PC-9 (cell line): ENCODE results near the gene GLMN. TPM values are rescaled to one million over a fixed set of nuclear protein-coding genes. Genes with fewer than 3 reads are reported as not detected.
A peak's percentile ranks its signal among the peaks of the same experiment; 100 is the strongest.

ENCODE experiments used
- Bru-seq: library from RNA; stranded (reverse); fragments of 400-500 nt; gene quantifications from one replicate; lab custom pipeline; 2021; lab: Mats Ljungman, UMichigan
- BruChase-seq, 2 experiments: library from RNA; stranded (reverse); fragments of 400-500 nt; gene quantifications; one replicate each; lab custom pipeline; 2021; lab: Mats Ljungman, UMichigan
- BruUV-seq: library from RNA; stranded (reverse); fragments of 400-500 nt; replicated peaks from 2 replicates; lab custom pipeline; 2021; lab: Mats Ljungman, UMichigan
- CTCF ChIA-PET: fragments of 300-600 bp; sonication (Branson Sonifier 250); formaldehyde crosslinking; loops from one replicate; lab custom pipeline; 2022; ENCODE audit warnings: antibody characterized with exemption; lab: Charles Lee
- POLR2A ChIA-PET: fragments of 300-600 bp; sonication (Branson Sonifier 250); formaldehyde crosslinking; loops from one replicate; lab custom pipeline; 2022; ENCODE audit warnings: antibody characterized with exemption; ENCODE audit not compliant: unreplicated experiment; lab: Charles Lee
- DNase-seq, 2 experiments: peaks; one replicate each; pipeline versions ENCODE4 v3.0.0 to v3.0.0-alpha.2; 2015 to 2022; ENCODE audit warnings: mixed read lengths in 1 of 2
- H2AFZ ChIP-seq: fragments of 200-600 bp; sonication (generic); 2 replicates; pipeline ENCODE4 v1.8.1; 2017; ENCODE audit warnings: antibody characterized with exemption
- H3F3A ChIP-seq: fragments of 200-600 bp; sonication (generic); 2 replicates; pipeline ENCODE4 v1.8.1; 2017; ENCODE audit warnings: antibody characterized with exemption, mild to moderate bottlenecking, low read depth; ENCODE audit not compliant: insufficient read depth
- H3K27ac ChIP-seq: fragments of 200-600 bp; sonication (generic); 2 replicates; pipeline ENCODE4 v1.6.1; 2016; ENCODE audit warnings: mixed run types
- H3K27me3 ChIP-seq: fragments of 200-600 bp; sonication (generic); 2 replicates; pipeline ENCODE4 v1.6.1; 2016; ENCODE audit warnings: low read depth, mixed run types; ENCODE audit not compliant: insufficient read depth
- H3K36me3 ChIP-seq: fragments of 200-600 bp; sonication (generic); 2 replicates; pipeline ENCODE4 v1.6.1; 2016; ENCODE audit warnings: low read depth, mixed run types
- H3K4me1 ChIP-seq: fragments of 200-600 bp; sonication (generic); replicated peaks from 2 replicates; pipeline ENCODE4 v1.6.1; 2016; ENCODE audit warnings: mixed run types; ENCODE audit not compliant: insufficient read depth
- H3K4me2 ChIP-seq: fragments of 200-600 bp; sonication (generic); 2 replicates; pipeline ENCODE4 v1.6.1; 2017; ENCODE audit warnings: mixed run types
- H3K4me3 ChIP-seq: fragments of 200-600 bp; sonication (generic); 2 replicates; pipeline ENCODE4 v1.6.1; 2016; ENCODE audit warnings: mixed run types
- H3K79me2 ChIP-seq: fragments of 200-600 bp; sonication (generic); 2 replicates; pipeline ENCODE4 v1.6.1; 2017; ENCODE audit warnings: low read depth, mixed run types
- H3K9me2 ChIP-seq: fragments of 200-600 bp; sonication (generic); 2 replicates; pipeline ENCODE4 v1.8.1; 2017; ENCODE audit warnings: mild to moderate bottlenecking; ENCODE audit not compliant: insufficient read depth
- H3K9me3 ChIP-seq: fragments of 200-600 bp; sonication (generic); 2 replicates; pipeline ENCODE4 v1.8.1; 2016; ENCODE audit warnings: low read depth; ENCODE audit not compliant: insufficient read depth
- H4K20me1 ChIP-seq: fragments of 200-600 bp; sonication (generic); 2 replicates; pipeline ENCODE4 v1.8.1; 2017; ENCODE audit not compliant: insufficient read depth
- EZH2 ChIP-seq: fragments of 200-600 bp; sonication (generic); IDR thresholded peaks from 2 replicates; pipeline ENCODE4 v1.8.0; 2017; ENCODE audit warnings: antibody characterized with exemption, low read depth
- intact Hi-C: fragments of 100-400 bp; cut with micrococcal nuclease; formaldehyde crosslinking; loops from one replicate; pipeline ENCODE4 v1.10.0; 2022; ENCODE audit not compliant: unreplicated experiment
- long read RNA-seq: library from polyadenylated mRNA; stranded (forward); transcript quantifications from one replicate; pipeline ENCODE4 v2.0.0, GENCODE V29; 2022
- total RNA-seq: library from RNA; stranded (reverse); gene quantifications from 2 replicates; pipeline ENCODE4 v1.2.3, GENCODE V29; 2021
- TF ChIP-seq, protein P1 (sequence below): fragments of 200-600 bp; sonication (generic); conservative IDR thresholded peaks from 2 replicates; pipeline ENCODE4 v1.6.1; 2017; ENCODE audit warnings: mixed run types, antibody characterized with exemption, mild to moderate bottlenecking, moderate library complexity

Gene GLMN
- total RNA-seq = 7.4 and 8.0 TPM in 2 replicates
- Bru-seq, nascent RNA = percentile 63 among the genes with signal in this experiment
- BruChase-seq, experiment 1, labeled RNA remaining after a 2-hour chase = percentile 75 among the genes with signal in this experiment
- percentile 62 among the genes with signal in this experiment for BruChase-seq, experiment 2, labeled RNA remaining after a 6-hour chase
- long read RNA-seq, transcript GLMN-201 (19 exons, 1,995 nt) = major isoform, 13 of 17 reads
- long read RNA-seq, partial matches to known transcripts = 0 of 17 reads
- long read RNA-seq, other reads (novel, unspliced or antisense) = 3 of 17 reads

GRCh38 chr1:92298573-92299476 lies at the start of gene GLMN, which contains the start of gene RPAP2:
Gene GLMN, minus strand, starts transcription at chr1:92298987. Its CDS starts 988 bp downstream, at chr1:92297999.
Gene RPAP2, plus strand, starts transcription at chr1:92299059. Its CDS starts 15 bp downstream, at chr1:92299074.
- Histone ChIP-seq H3K36me3 (peaks cover 26% of the 10 kb centered on the region), H3K27me3 (no peaks in the 10 kb centered on the region), H3K9me2 (no peaks in the 10 kb centered on the region), H3K4me3 (peak within 1 kb of the TSS; percentile 86), H3K27ac (peak within 1 kb of the TSS; percentile 66), H3K79me2 (peaks cover 27% of the 10 kb centered on the region), H4K20me1 (no peaks in the 10 kb centered on the region), H3K4me1 (peaks cover 24% of the 10 kb centered on the region), H3F3A (no peaks in the 10 kb centered on the region), H3K9me3 (no peaks in the 10 kb centered on the region), H2AFZ (peak within 1 kb of the TSS; percentile 99), H3K4me2 (peak within 1 kb of the TSS; percentile 93)
- intact Hi-C loops = loop anchor here (5.0 kb wide), 1 partner anchor 787 kb away; no protein-coding TSS in a partner anchor
- ChIA-PET POLR2A (interaction anchor here (0.6 to 0.7 kb wide), 3 partner anchors 248 to 524 kb away, joined by 3 read pairs; no protein-coding TSS in a partner anchor), CTCF (interaction anchor here (0.6 kb wide), 1 partner anchor 493 kb away, joined by 10 read pairs; no protein-coding TSS in a partner anchor)
- peak; percentile 73 to 78 for DNase-seq
- TSS peak; percentile 88 for BruUV-seq
- no peak for TF ChIP-seq EZH2
- TF ChIP-seq, protein P1, sequence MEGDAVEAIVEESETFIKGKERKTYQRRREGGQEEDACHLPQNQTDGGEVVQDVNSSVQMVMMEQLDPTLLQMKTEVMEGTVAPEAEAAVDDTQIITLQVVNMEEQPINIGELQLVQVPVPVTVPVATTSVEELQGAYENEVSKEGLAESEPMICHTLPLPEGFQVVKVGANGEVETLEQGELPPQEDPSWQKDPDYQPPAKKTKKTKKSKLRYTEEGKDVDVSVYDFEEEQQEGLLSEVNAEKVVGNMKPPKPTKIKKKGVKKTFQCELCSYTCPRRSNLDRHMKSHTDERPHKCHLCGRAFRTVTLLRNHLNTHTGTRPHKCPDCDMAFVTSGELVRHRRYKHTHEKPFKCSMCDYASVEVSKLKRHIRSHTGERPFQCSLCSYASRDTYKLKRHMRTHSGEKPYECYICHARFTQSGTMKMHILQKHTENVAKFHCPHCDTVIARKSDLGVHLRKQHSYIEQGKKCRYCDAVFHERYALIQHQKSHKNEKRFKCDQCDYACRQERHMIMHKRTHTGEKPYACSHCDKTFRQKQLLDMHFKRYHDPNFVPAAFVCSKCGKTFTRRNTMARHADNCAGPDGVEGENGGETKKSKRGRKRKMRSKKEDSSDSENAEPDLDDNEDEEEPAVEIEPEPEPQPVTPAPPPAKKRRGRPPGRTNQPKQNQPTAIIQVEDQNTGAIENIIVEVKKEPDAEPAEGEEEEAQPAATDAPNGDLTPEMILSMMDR = no peak; the same call in none of the 2 replicates

GRCh38 chr1:92346866-92347640 lies 48.3 kb upstream of the GLMN start:
- TF ChIP-seq, protein P1 = no peak
- no peak for TF ChIP-seq EZH2
- H3K36me3 ChIP-seq = peaks cover 18% of the 10 kb centered on the region; the same call in 1 of the 2 replicates
- no peaks in the 10 kb centered on the region for H3K27me3 ChIP-seq
- H3F3A ChIP-seq = no peaks in the 10 kb centered on the region
- no peaks in the 10 kb centered on the region for H3K9me3 ChIP-seq
- H3K4me2 ChIP-seq = no peak overlapping the region
- H3K79me2 ChIP-seq = no peaks in the 10 kb centered on the region
- ChIA-PET POLR2A (no interaction called here), CTCF (no interaction called here)
- no peaks in the 10 kb centered on the region for H3K4me1 ChIP-seq
- no peak for DNase-seq
- no TSS peak for BruUV-seq
- H3K9me2 ChIP-seq = no peaks in the 10 kb centered on the region
- H2AFZ ChIP-seq = no peak overlapping the region
- no peak overlapping the region for H3K27ac ChIP-seq
- no peaks in the 10 kb centered on the region for H4K20me1 ChIP-seq
- H3K4me3 ChIP-seq = no peak overlapping the region
- intact Hi-C loops = no loop called here
